HepG2 (cell line): ENCODE measurements around the gene ALDH3B2. TPM values are rescaled to one million over a fixed set of nuclear protein-coding genes. Genes with fewer than 3 reads are reported as not detected.

Experiments used
- ATAC-seq: fragments of 200-7000 bp; cut with Tn5 transposase; 3 replicates; pipeline ENCODE4 v1.9.1; 2020; ENCODE audit warnings: mild to moderate bottlenecking, moderate library complexity
- BruUV-seq: library from RNA; stranded (reverse); fragments of 400-500 nt; replicated peaks from 2 replicates; lab custom pipeline; 2021; lab: Mats Ljungman, UMichigan
- CTCF ChIA-PET: fragments of 300-600 bp; formaldehyde crosslinking; extraction: SDS; loops from one replicate; lab custom pipeline; 2021; ENCODE audit warnings: low total read pairs, inconsistent platforms, low intra/inter-chr PET ratio; lab: Yijun Ruan, JAX
- POLR2A ChIA-PET: fragments of 350-600 bp; sonication (Branson Sonifier 250); formaldehyde crosslinking; loops from one replicate; lab custom pipeline; 2020; ENCODE audit warnings: antibody characterized with exemption, inconsistent platforms; lab: Yijun Ruan, JAX
- DNase-seq: peaks from one replicate; pipeline ENCODE4 v3.0.0-alpha.2; 2015; ENCODE audit warnings: low spot score
- FAIRE-seq: peaks from 3 replicates; lab custom pipeline; 2011; peaks lifted over from hg19 to GRCh38; lab: Jason Lieb, UNC
- H2AFZ ChIP-seq: one replicate; pipeline ENCODE4 v1.6.1; 2011; ENCODE audit warnings: low read length, inconsistent platforms
- H3K27ac ChIP-seq: fragments of 300-600 bp; 3 replicates; pipeline ENCODE4 v1.8.0; 2011; ENCODE audit warnings: mixed run types, mild to moderate bottlenecking, mixed read lengths, low read length, inconsistent platforms; ENCODE audit not compliant: insufficient read depth; ENCODE audit errors: extremely low read length
- H3K27me3 ChIP-seq, 2 experiments: fragments of 200-600 bp in 1 of 2; 2 replicates in 1 of 2; 3 replicates in 1 of 2; pipeline versions ENCODE4 v1.6.0 to v1.8.0; 2011; ENCODE audit warnings: low read length in 2 of 2, mild to moderate bottlenecking in 2 of 2, moderate library complexity in 2 of 2, inconsistent platforms in 1 of 2; ENCODE audit not compliant: insufficient read depth in 2 of 2, control insufficient read depth in 1 of 2
- H3K36me3 ChIP-seq, 2 experiments: fragments of 200-600 bp in 1 of 2; replicated peaks in 1 of 2; 2 replicates in 1 of 2; 3 replicates in 1 of 2; pipeline versions ENCODE4 v1.5.1 to v1.8.0; 2011; ENCODE audit warnings: low read length in 2 of 2, inconsistent platforms in 1 of 2; ENCODE audit not compliant: insufficient read depth in 2 of 2, control insufficient read depth in 1 of 2
- H3K4me1 ChIP-seq: 2 replicates; pipeline ENCODE4 v1.5.1; 2012; ENCODE audit warnings: low read length, inconsistent platforms; ENCODE audit not compliant: insufficient read depth
- H3K4me2 ChIP-seq: 2 replicates; pipeline ENCODE4 v1.6.0; 2011; ENCODE audit warnings: low read depth, low read length, inconsistent platforms
- H3K4me3 ChIP-seq, 3 experiments: fragments of 200-600 bp in 1 of 3; sonication (generic), shearing (Covaris generic) in 1 of 3; replicated peaks in 1 of 3; 2 replicates each; pipeline ENCODE4 v1.5.1; 2011 to 2016; ENCODE audit warnings: low read length in 3 of 3, inconsistent platforms in 2 of 3, low read depth in 2 of 3, mild to moderate bottlenecking in 2 of 3, control low read depth in 1 of 3, mixed read lengths in 1 of 3; ENCODE audit not compliant: insufficient read depth in 1 of 3
- H3K79me2 ChIP-seq: one replicate; pipeline ENCODE4 v1.6.1; 2011; ENCODE audit warnings: low read length, inconsistent platforms; ENCODE audit not compliant: insufficient read depth
- H3K9ac ChIP-seq: 2 replicates; pipeline ENCODE4 v1.6.0; 2011; ENCODE audit warnings: mild to moderate bottlenecking, low read depth, low read length, inconsistent platforms; ENCODE audit not compliant: insufficient read depth
- H3K9me3 ChIP-seq: 2 replicates; pipeline ENCODE4 v1.5.1; 2012; ENCODE audit warnings: mild to moderate bottlenecking, low read length
- H4K20me1 ChIP-seq: 2 replicates; pipeline ENCODE4 v1.6.0; 2011; ENCODE audit warnings: inconsistent platforms, mild to moderate bottlenecking, low read length, moderate library complexity; ENCODE audit not compliant: insufficient read depth
- ADNP ChIP-seq: sonication (generic); formaldehyde crosslinking; IDR thresholded peaks from 2 replicates; pipeline ENCODE4 v1.4.0; 2020; ENCODE audit warnings: missing genetic modification reagents
- FOXJ3 ChIP-seq: sonication (generic); formaldehyde crosslinking; IDR thresholded peaks from 2 replicates; pipeline ENCODE4 v1.4.0; 2020; ENCODE audit warnings: missing genetic modification reagents, mild to moderate bottlenecking, borderline replicate concordance
- HHEX ChIP-seq: IDR thresholded peaks from 2 replicates; pipeline ENCODE4 v1.6.1; 2016; ENCODE audit warnings: control low read depth
- HMG20A ChIP-seq: IDR thresholded peaks from 2 replicates; pipeline ENCODE4 v1.6.1; 2016; ENCODE audit warnings: borderline replicate concordance
- KMT2A ChIP-seq: sonication (generic); formaldehyde crosslinking; IDR thresholded peaks from 2 replicates; pipeline ENCODE4 v1.4.0; 2020; ENCODE audit warnings: missing genetic modification reagents
- MED1 ChIP-seq: sonication (generic); formaldehyde crosslinking; IDR thresholded peaks from 2 replicates; pipeline ENCODE4 v1.4.0; 2020; ENCODE audit warnings: missing genetic modification reagents
- POLR2AphosphoS2 ChIP-seq: IDR thresholded peaks from 2 replicates; pipeline ENCODE4 v1.6.1; 2011; ENCODE audit warnings: low read depth, low read length, improper control_type of control experiment
- RARA ChIP-seq: IDR thresholded peaks from 2 replicates; pipeline ENCODE4 v1.6.1; 2016; ENCODE audit warnings: missing genetic modification reagents, missing compliant biosample characterization
- ZNF12 ChIP-seq: sonication (generic); formaldehyde crosslinking; IDR thresholded peaks from 2 replicates; pipeline ENCODE4 v1.5.0; 2020; ENCODE audit warnings: missing genetic modification reagents
- ZNF550 ChIP-seq: sonication (generic); formaldehyde crosslinking; IDR thresholded peaks from 2 replicates; pipeline ENCODE4 v1.4.0; 2020; ENCODE audit warnings: mild to moderate bottlenecking, missing genetic modification reagents, borderline replicate concordance
- ZNF737 ChIP-seq: sonication (generic); formaldehyde crosslinking; IDR thresholded peaks from 2 replicates; pipeline ENCODE4 v1.5.0; 2020; ENCODE audit warnings: missing genetic modification reagents, mild to moderate bottlenecking, borderline replicate concordance
- WGBS: methylation state at CpG from one replicate; pipeline ENCODE4 v1.1.6; 2017; ENCODE audit warnings: low lambda C conversion rate; 5-methylcytosine and 5-hydroxymethylcytosine counted together
- in situ Hi-C: cut with HindIII; loops from 2 replicates; pipeline ENCODE4 v1.10.0; 2017; ENCODE audit warnings: low pct_unique_long_range_greater_than_20kb; ENCODE audit not compliant: extremely low pct_ligation_motif_present
- intact Hi-C: fragments of 100-400 bp; cut with micrococcal nuclease; formaldehyde crosslinking; loops from one replicate; pipeline ENCODE4 v1.10.0; 2022; ENCODE audit not compliant: unreplicated experiment
- polyA plus RNA-seq, 8 experiments: library from polyadenylated mRNA; depleted of rRNA in 3 of 8; stranded (reverse) in 7 of 8; unstranded in 1 of 8; fragments of >200 nt; fragmentation: Illumina TruSeq in 4 of 8; extraction: Trizol in 4 of 8; gene quantifications; 2 replicates each; pipeline versions ENCODE4 v1.2.1 to v1.2.3, GENCODE V29; 2011 to 2016; ENCODE audit warnings: low read depth in 4 of 8, missing spikeins in 1 of 8, mixed read lengths in 1 of 8; ENCODE audit not compliant: insufficient read depth in 1 of 8
- total RNA-seq, 5 experiments: library from RNA; depleted of rRNA; stranded (reverse); fragments of >200 nt; fragmentation: Illumina TruSeq; extraction: Trizol; gene quantifications; 2 replicates each; pipeline ENCODE4 v1.2.3, GENCODE V29; 2016; ENCODE audit warnings: low read depth in 1 of 5
- TF ChIP-seq, protein P1 (sequence below): sonication (generic); formaldehyde crosslinking; IDR thresholded peaks from 2 replicates; pipeline ENCODE4 v1.9.0; 2021; ENCODE audit warnings: missing genetic modification reagents, borderline replicate concordance

Gene ALDH3B2
- total and polyA plus RNA-seq, 2 of the 13 experiments (the other 11 are each of a cell fraction or from before 2014, with no cell fraction given) = not detected

DNA sequence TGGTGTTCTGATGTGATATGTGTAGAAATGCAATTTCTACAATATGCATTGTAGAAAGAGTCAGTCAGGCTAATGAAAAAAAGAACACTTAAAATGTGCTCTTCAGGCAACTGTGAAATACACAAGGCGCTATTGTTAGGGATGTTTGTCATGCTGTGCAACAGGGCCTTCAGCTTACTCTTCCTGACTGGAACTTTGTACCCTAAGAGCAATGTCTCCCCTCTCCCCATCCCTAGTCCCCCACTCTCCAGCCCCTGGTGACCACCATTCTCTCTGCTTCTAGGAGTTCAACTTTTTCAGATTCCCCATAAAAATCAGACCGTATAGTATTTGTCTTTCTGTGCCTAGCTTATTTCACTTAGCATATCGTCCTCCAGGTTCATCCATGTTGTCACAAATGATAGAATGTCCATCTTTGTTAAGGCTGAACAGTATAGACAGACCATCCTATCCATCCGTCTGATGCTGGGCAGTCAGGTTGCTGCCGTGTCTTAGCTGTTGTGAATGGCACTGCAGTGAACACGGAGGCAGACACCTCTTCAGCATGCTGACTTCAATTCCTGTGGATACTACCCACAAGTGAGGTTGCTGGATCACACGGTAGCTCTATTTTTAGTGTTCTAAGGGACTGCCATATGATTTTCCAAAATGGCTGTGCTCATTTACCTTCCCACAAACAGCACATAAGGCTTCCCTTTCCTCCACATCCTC, 57.0 kb downstream of the ALDH3B2 start (continued):
- TF ChIP-seq RARA (CRISPR knock-in tag) (peak; percentile 10; the same call in 1 of the 2 replicates), ZNF12 (CRISPR knock-in tag) (peak; percentile 100), MED1 (CRISPR knock-in tag) (peak; percentile 36; the same call in 1 of the 2 replicates), HHEX (0 out of 2 replicates have a peak, but pooled peaks have one; percentile 10)
- TF ChIP-seq, protein P1, sequence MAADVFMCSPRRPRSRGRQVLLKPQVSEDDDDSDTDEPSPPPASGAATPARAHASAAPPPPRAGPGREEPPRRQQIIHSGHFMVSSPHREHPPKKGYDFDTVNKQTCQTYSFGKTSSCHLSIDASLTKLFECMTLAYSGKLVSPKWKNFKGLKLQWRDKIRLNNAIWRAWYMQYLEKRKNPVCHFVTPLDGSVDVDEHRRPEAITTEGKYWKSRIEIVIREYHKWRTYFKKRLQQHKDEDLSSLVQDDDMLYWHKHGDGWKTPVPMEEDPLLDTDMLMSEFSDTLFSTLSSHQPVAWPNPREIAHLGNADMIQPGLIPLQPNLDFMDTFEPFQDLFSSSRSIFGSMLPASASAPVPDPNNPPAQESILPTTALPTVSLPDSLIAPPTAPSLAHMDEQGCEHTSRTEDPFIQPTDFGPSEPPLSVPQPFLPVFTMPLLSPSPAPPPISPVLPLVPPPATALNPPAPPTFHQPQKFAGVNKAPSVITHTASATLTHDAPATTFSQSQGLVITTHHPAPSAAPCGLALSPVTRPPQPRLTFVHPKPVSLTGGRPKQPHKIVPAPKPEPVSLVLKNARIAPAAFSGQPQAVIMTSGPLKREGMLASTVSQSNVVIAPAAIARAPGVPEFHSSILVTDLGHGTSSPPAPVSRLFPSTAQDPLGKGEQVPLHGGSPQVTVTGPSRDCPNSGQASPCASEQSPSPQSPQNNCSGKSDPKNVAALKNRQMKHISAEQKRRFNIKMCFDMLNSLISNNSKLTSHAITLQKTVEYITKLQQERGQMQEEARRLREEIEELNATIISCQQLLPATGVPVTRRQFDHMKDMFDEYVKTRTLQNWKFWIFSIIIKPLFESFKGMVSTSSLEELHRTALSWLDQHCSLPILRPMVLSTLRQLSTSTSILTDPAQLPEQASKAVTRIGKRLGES (CRISPR knock-in tag) = no peak

DNA sequence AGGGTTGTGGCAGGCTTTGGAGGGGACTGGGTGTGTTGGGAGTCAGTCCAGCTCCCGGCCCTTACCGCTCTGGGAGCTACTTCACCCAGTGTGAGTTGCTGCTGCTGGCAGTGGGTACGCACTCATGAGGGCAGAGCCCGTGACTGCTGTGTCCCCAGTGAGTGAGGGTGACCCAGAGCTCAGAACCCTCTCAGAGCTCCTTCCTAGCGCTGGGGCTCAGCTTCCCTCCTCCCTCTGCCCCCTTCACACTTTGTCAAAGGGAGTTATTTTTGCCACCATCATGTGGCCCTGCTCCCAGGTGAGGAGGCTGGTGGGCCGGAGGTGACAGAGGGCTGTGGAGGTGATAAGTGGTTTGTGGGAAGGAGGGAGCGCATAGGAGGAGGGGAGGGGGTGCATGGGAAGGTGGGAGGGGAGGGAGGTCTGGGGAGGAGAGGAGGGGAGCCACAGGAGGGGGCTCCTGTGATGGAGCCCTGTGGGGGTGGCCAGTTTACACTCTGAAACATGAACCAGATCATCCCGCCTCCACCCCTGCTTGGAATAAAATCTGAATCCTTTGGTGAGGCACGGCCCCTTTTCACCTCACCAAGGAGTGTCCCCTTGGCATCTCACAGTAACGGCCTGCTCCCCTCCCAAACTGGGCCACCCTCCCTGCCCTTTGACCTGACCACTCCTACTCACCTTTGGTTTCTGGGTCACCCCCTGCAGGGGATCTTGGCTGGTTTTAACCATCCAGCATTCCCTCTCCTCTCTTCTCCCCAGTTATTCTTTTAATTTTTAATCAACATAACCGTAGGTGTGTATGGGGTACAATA, 57.8 kb downstream of the ALDH3B2 start:
- no TSS peak for BruUV-seq
- POLR2A ChIA-PET = interaction anchor here (0.8 to 3.1 kb wide), 3 partner anchors 10 to 134 kb away, joined by 4 to 52 read pairs (median 5); partner anchors contain the start of genes AIP and NUDT8
- H3K36me3 ChIP-seq = peaks cover 3 to 7% of the 10 kb centered on the region in 2 experiments; a peak in 3 of 5 replicates
- peak overlapping the region; percentile 54 for H3K4me2 ChIP-seq
- H3K9ac ChIP-seq = peak overlapping the region; percentile 56
- H2AFZ ChIP-seq = no peak overlapping the region
- FAIRE-seq (peak; percentile 60), ATAC-seq (peak; percentile 20), DNase-seq (no peak)
- H3K27me3 ChIP-seq = no peaks in the 10 kb centered on the region
- H3K4me3 ChIP-seq = peak overlapping the region in 1 of 3 experiments; percentile 35; a peak in 1 of 6 replicates
- no peaks in the 10 kb centered on the region for H3K9me3 ChIP-seq
- 28% methylated on average over 6 of the region's 11 CpGs for WGBS
- in situ Hi-C loops = no loop called here
- no peaks in the 10 kb centered on the region for H4K20me1 ChIP-seq
- CTCF ChIA-PET = interaction anchor here (2.9 kb wide), 1 partner anchor 43 kb away, joined by 20 read pairs; no protein-coding TSS in a partner anchor
- no peaks in the 10 kb centered on the region for H3K79me2 ChIP-seq
- H3K27ac ChIP-seq = peak overlapping the region; percentile 81
- intact Hi-C loops = loop anchor here (1.0 kb wide), 2 partner anchors 28 to 43 kb away; no protein-coding TSS in a partner anchor
- peaks cover 45% of the 10 kb centered on the region for H3K4me1 ChIP-seq
- TF ChIP-seq ZNF550 (CRISPR knock-in tag) (no peak), FOXJ3 (no peak), ZNF737 (CRISPR knock-in tag) (no peak), KMT2A (CRISPR knock-in tag) (no peak), ADNP (CRISPR knock-in tag) (no peak), POLR2AphosphoS2 (no peak), HMG20A (no peak)
